Endothelial cell of umbilical vein (primary cell): ENCODE data around the gene PAAF1. TPM values are rescaled to one million over a fixed set of nuclear protein-coding genes. Genes with fewer than 3 reads are reported as not detected.

Source experiments
- BruUV-seq: library from RNA; stranded (reverse); fragments of 400-500 nt; replicated peaks from 2 replicates; lab custom pipeline; 2021; lab: Mats Ljungman, UMichigan
- CTCF ChIA-PET: fragments of 300-600, 350-600 bp; sonication (Branson Sonifier 250); formaldehyde crosslinking; loops from one replicate; lab custom pipeline; 2021; ENCODE audit warnings: antibody characterized with exemption, inconsistent platforms; lab: Charles Lee
- POLR2A ChIA-PET: fragments of 300-600, 350-600 bp; sonication (Branson Sonifier 250); formaldehyde crosslinking; loops from one replicate; lab custom pipeline; 2021; ENCODE audit warnings: antibody characterized with exemption, inconsistent platforms; lab: Charles Lee
- DNase-seq: peaks from one replicate; pipeline ENCODE4 v3.0.0-alpha.2; 2011; ENCODE audit warnings: low read depth, low spot score
- FAIRE-seq: peaks from 2 replicates; lab custom pipeline; 2011; peaks lifted over from hg19 to GRCh38; lab: Jason Lieb, UNC
- H2AFZ ChIP-seq: 2 replicates; pipeline ENCODE4 v1.6.0; 2012; ENCODE audit warnings: low read depth, low read length, control low read depth, inconsistent platforms
- H3K27ac ChIP-seq: 2 replicates; pipeline ENCODE4 v1.5.1; 2011; ENCODE audit warnings: low read depth, mild to moderate bottlenecking, control low read depth, low read length, moderate library complexity; ENCODE audit not compliant: insufficient read depth
- H3K27me3 ChIP-seq, 2 experiments: 2 replicates each; pipeline versions ENCODE4 v1.6.0 to v1.6.1; 2011; ENCODE audit warnings: low read length in 2 of 2, mixed read lengths in 1 of 2; ENCODE audit not compliant: control insufficient read depth in 2 of 2, insufficient read depth in 2 of 2
- H3K36me3 ChIP-seq, 2 experiments: 2 replicates in 1 of 2; 3 replicates in 1 of 2; pipeline ENCODE4 v1.5.1; 2011; ENCODE audit warnings: low read length in 2 of 2, mild to moderate bottlenecking in 1 of 2, moderate library complexity in 1 of 2; ENCODE audit not compliant: control insufficient read depth in 2 of 2, insufficient read depth in 2 of 2; ENCODE audit errors: extremely low read depth in 1 of 2
- H3K4me1 ChIP-seq: 3 replicates; pipeline ENCODE4 v1.5.1; 2011; ENCODE audit warnings: mild to moderate bottlenecking, low read length; ENCODE audit not compliant: control insufficient read depth, insufficient read depth; ENCODE audit errors: extremely low read depth
- H3K4me2 ChIP-seq: 2 replicates; pipeline ENCODE4 v1.6.1; 2011; ENCODE audit warnings: low read length, control low read depth, mixed read lengths; ENCODE audit not compliant: insufficient read depth
- H3K4me3 ChIP-seq, 3 experiments: fragments of 200-600 bp in 1 of 3; sonication (generic), shearing (Covaris generic) in 1 of 3; replicated peaks in 1 of 3; 2 replicates each; pipeline ENCODE4 v1.5.1; 2011 to 2016; ENCODE audit warnings: control low read depth in 3 of 3, low read length in 3 of 3, mild to moderate bottlenecking in 2 of 3, inconsistent platforms in 1 of 3, low read depth in 1 of 3, moderate library complexity in 1 of 3; ENCODE audit not compliant: insufficient read depth in 1 of 3
- H3K79me2 ChIP-seq: 2 replicates; pipeline ENCODE4 v1.6.0; 2012; ENCODE audit warnings: low read length, inconsistent platforms; ENCODE audit not compliant: control insufficient read depth, insufficient read depth
- H3K9ac ChIP-seq: replicated peaks from 2 replicates; pipeline ENCODE3; 2011; ENCODE audit warnings: low read length, control low read depth; ENCODE audit not compliant: insufficient read depth; ENCODE audit errors: extremely low read depth
- H3K9me1 ChIP-seq: replicated peaks from 3 replicates; pipeline ENCODE4 v1.6.0; 2011; ENCODE audit warnings: mild to moderate bottlenecking, low read length; ENCODE audit not compliant: control insufficient read depth, insufficient read depth; ENCODE audit errors: extremely low read depth
- H3K9me3 ChIP-seq: replicated peaks from 2 replicates; pipeline ENCODE4 v1.5.1; 2012; ENCODE audit warnings: low read length, inconsistent platforms; ENCODE audit not compliant: control insufficient read depth, insufficient read depth
- H4K20me1 ChIP-seq: replicated peaks from 2 replicates; pipeline ENCODE3; 2011; ENCODE audit warnings: mild to moderate bottlenecking, low read length; ENCODE audit not compliant: control insufficient read depth, insufficient read depth; ENCODE audit errors: extremely low read depth
- EZH2 ChIP-seq: IDR thresholded peaks from 2 replicates; pipeline ENCODE4 v1.6.1; 2012; ENCODE audit warnings: borderline replicate concordance, low read depth, mild to moderate bottlenecking, moderate library complexity, low read length, inconsistent platforms; ENCODE audit not compliant: severe bottlenecking
- FOS ChIP-seq: IDR thresholded peaks from 2 replicates; pipeline ENCODE4 v1.6.1; 2011; ENCODE audit warnings: mild to moderate bottlenecking, low read length, moderate library complexity, borderline replicate concordance; ENCODE audit not compliant: insufficient read depth
- GATA2 ChIP-seq: IDR thresholded peaks from 2 replicates; pipeline ENCODE4 v1.7.0; 2011; ENCODE audit warnings: low read depth, mild to moderate bottlenecking, moderate library complexity, mixed read lengths, low read length; ENCODE audit not compliant: insufficient read length, insufficient read depth
- JUN ChIP-seq: IDR thresholded peaks from 2 replicates; pipeline ENCODE4 v1.6.1; 2011; ENCODE audit warnings: borderline replicate concordance, low read depth; ENCODE audit not compliant: insufficient read length, insufficient read depth
- MAX ChIP-seq: IDR thresholded peaks from 2 replicates; pipeline ENCODE4 v1.6.1; 2011; ENCODE audit not compliant: insufficient read depth, insufficient read length
- MYC ChIP-seq: IDR thresholded peaks from one replicate; pipeline ENCODE4 v1.6.1; 2011; ENCODE audit warnings: mild to moderate bottlenecking, low read depth, low read length
- POLR2A ChIP-seq: IDR thresholded peaks from 2 replicates; pipeline ENCODE4 v1.6.1; 2012; ENCODE audit warnings: low read depth, mild to moderate bottlenecking, control low read depth, low read length
- POLR2AphosphoS5 ChIP-seq: IDR thresholded peaks from 2 replicates; pipeline ENCODE4 v1.6.1; 2012; ENCODE audit warnings: low read depth, mild to moderate bottlenecking, control low read depth, low read length, moderate library complexity; ENCODE audit not compliant: insufficient read depth
- dilution Hi-C: fragments of 300-500 bp; cut with MboI; formaldehyde crosslinking; loops from one replicate; pipeline ENCODE4 v1.15.0; 2019; ENCODE audit warnings: low sequenced_read_pairs; ENCODE audit not compliant: extremely low pct_ligation_motif_present
- intact Hi-C: fragments of 100-400 bp; cut with micrococcal nuclease; formaldehyde crosslinking; loops from one replicate; pipeline ENCODE4 v1.10.0; 2022
- polyA plus RNA-seq, 4 experiments: library from polyadenylated mRNA; depleted of rRNA in 3 of 4; stranded (reverse) in 3 of 4; unstranded in 1 of 4; fragments of >200 nt; gene quantifications; 2 replicates each; pipeline versions ENCODE4 v1.2.1 to v1.2.3, GENCODE V29; 2011 to 2012; ENCODE audit warnings: missing spikeins in 1 of 4
- total RNA-seq: library from RNA; stranded (reverse); gene quantifications from 2 replicates; pipeline ENCODE4 v1.2.3, GENCODE V29; 2021
- TF ChIP-seq, protein P1 (sequence below), 2 donors: IDR thresholded peaks; 1 replicate in 1 of 2; 2 replicates in 1 of 2; pipeline ENCODE4 v1.5.1; 2011; ENCODE audit warnings: low read length in 2 of 2, mild to moderate bottlenecking in 2 of 2, moderate library complexity in 2 of 2, control low read depth in 1 of 2, inconsistent platforms in 1 of 2, low read depth in 1 of 2; ENCODE audit not compliant: insufficient read depth in 1 of 2; ENCODE audit errors: extremely low read depth in 1 of 2

The PAAF1 gene
- total and polyA plus RNA-seq, 2 donors (not counting 3 experiments of a cell fraction or from before 2014, with no cell fraction given) = 9.8 to 16.1 TPM

GRCh38 chr11:73956876-73957653, 80.3 kb downstream of the PAAF1 start:
- Histone ChIP-seq H3K9ac (no peak overlapping the region), H3K79me2 (no peaks in the 10 kb centered on the region), H3K27me3 (no peaks in the 10 kb centered on the region), H4K20me1 (no peaks in the 10 kb centered on the region), H3K4me1 (no peaks in the 10 kb centered on the region), H3K4me2 (no peak overlapping the region), H3K9me1 (no peaks in the 10 kb centered on the region), H3K9me3 (no peaks in the 10 kb centered on the region), H3K27ac (no peak overlapping the region), H3K36me3 (no peaks in the 10 kb centered on the region), H2AFZ (peak overlapping the region; percentile 35), H3K4me3 (no peak overlapping the region)
- DNase-seq = no peak
- ChIA-PET CTCF (interaction anchor here (0.7 to 1.9 kb wide), 4 partner anchors 10 to 492 kb away, joined by 3 to 6 read pairs (median 5); no protein-coding TSS in a partner anchor), POLR2A (no interaction called here)
- dilution Hi-C loops = no loop called here
- no peak for FAIRE-seq
- no TSS peak for BruUV-seq
- TF ChIP-seq EZH2 (no peak), MAX (no peak), GATA2 (no peak), JUN (no peak), FOS (no peak), POLR2A (no peak), MYC (no peak), POLR2AphosphoS5 (no peak)
- TF ChIP-seq, protein P1, sequence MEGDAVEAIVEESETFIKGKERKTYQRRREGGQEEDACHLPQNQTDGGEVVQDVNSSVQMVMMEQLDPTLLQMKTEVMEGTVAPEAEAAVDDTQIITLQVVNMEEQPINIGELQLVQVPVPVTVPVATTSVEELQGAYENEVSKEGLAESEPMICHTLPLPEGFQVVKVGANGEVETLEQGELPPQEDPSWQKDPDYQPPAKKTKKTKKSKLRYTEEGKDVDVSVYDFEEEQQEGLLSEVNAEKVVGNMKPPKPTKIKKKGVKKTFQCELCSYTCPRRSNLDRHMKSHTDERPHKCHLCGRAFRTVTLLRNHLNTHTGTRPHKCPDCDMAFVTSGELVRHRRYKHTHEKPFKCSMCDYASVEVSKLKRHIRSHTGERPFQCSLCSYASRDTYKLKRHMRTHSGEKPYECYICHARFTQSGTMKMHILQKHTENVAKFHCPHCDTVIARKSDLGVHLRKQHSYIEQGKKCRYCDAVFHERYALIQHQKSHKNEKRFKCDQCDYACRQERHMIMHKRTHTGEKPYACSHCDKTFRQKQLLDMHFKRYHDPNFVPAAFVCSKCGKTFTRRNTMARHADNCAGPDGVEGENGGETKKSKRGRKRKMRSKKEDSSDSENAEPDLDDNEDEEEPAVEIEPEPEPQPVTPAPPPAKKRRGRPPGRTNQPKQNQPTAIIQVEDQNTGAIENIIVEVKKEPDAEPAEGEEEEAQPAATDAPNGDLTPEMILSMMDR (IDR thresholded peaks at IDR 0.05; ENCODE audit: extremely low read depth in 1 of 2, insufficient read depth in 1 of 2, low read depth in 1 of 2, low read length in 2 of 2) = no peak
- intact Hi-C loops = no loop called here
